SK-N-SH (cell line): ENCODE measurements around the gene MEA1. TPM values are rescaled to one million over a fixed set of nuclear protein-coding genes. Genes with fewer than 3 reads are reported as not detected.

Experiments
- CTCF ChIA-PET: fragments of 300-600, 350-600 bp; formaldehyde crosslinking; extraction: SDS; loops from one replicate; lab custom pipeline; 2021; lab: Yijun Ruan, JAX
- POLR2A ChIA-PET: fragments of 350-600 bp; sonication (Branson Sonifier 250); formaldehyde crosslinking; extraction: SDS; loops from one replicate; lab custom pipeline; 2020; ENCODE audit warnings: antibody characterized with exemption, inconsistent platforms; lab: Yijun Ruan, JAX
- DNase-seq: peaks from one replicate; pipeline ENCODE4 v3.0.0; 2012
- H2AFZ ChIP-seq: fragments of 200-600 bp; sonication (generic); 2 replicates; pipeline ENCODE4 v1.8.1; 2016; ENCODE audit warnings: antibody characterized with exemption, mild to moderate bottlenecking, low read depth
- H3F3A ChIP-seq: fragments of 200-600 bp; sonication (generic); replicated peaks from 2 replicates; pipeline ENCODE3; 2016; ENCODE audit warnings: antibody characterized with exemption, mild to moderate bottlenecking; ENCODE audit not compliant: insufficient read depth
- H3K27ac ChIP-seq, 2 experiments: fragments of 200-500 bp in 1 of 2; fragments of 200-600 bp in 1 of 2; sonication (Bioruptor generic) in 1 of 2; sonication (generic), shearing (Covaris generic) in 1 of 2; 2 replicates each; pipeline versions ENCODE4 v1.5.1 to v1.6.1; 2014 to 2016; ENCODE audit warnings: low read depth in 2 of 2, inconsistent platforms in 1 of 2, low read length in 1 of 2, mild to moderate bottlenecking in 1 of 2, mixed read lengths in 1 of 2
- H3K27me3 ChIP-seq: fragments of 200-600 bp; sonication (generic), shearing (Covaris generic); 2 replicates; pipeline ENCODE4 v1.6.1; 2016; ENCODE audit warnings: mixed run types; ENCODE audit not compliant: insufficient read depth
- H3K36me3 ChIP-seq, 2 experiments: fragments of 200-500 bp in 1 of 2; fragments of 200-600 bp in 1 of 2; sonication (Bioruptor generic) in 1 of 2; sonication (generic) in 1 of 2; replicated peaks in 1 of 2; 2 replicates each; pipeline versions ENCODE3 to v1.5.1; 2014 to 2016; ENCODE audit warnings: low read length in 1 of 2, mild to moderate bottlenecking in 1 of 2; ENCODE audit not compliant: insufficient read depth in 2 of 2, control insufficient read depth in 1 of 2
- H3K4me1 ChIP-seq, 2 experiments: fragments of 200-500 bp in 1 of 2; fragments of 200-600 bp in 1 of 2; sonication (Bioruptor generic) in 1 of 2; sonication (generic), shearing (Covaris generic) in 1 of 2; 2 replicates each; pipeline versions ENCODE4 v1.5.1 to v1.6.1; 2014 to 2016; ENCODE audit warnings: low read depth in 1 of 2, low read length in 1 of 2, mixed run types in 1 of 2; ENCODE audit not compliant: insufficient read depth in 2 of 2, control insufficient read depth in 1 of 2
- H3K4me2 ChIP-seq: fragments of 200-600 bp; sonication (generic), shearing (Covaris generic); 2 replicates; pipeline ENCODE4 v1.6.1; 2017; ENCODE audit warnings: mixed run types
- H3K4me3 ChIP-seq, 2 experiments: fragments of 200-500 bp in 1 of 2; fragments of 200-600 bp in 1 of 2; sonication (Bioruptor generic) in 1 of 2; sonication (generic), shearing (Covaris generic) in 1 of 2; 2 replicates each; pipeline versions ENCODE4 v1.5.1 to v1.8.1; 2014 to 2016; ENCODE audit warnings: low read depth in 2 of 2, inconsistent platforms in 1 of 2, low read length in 1 of 2, mild to moderate bottlenecking in 1 of 2, mixed read lengths in 1 of 2, moderate library complexity in 1 of 2
- H3K79me2 ChIP-seq: fragments of 200-600 bp; sonication (generic); 2 replicates; pipeline ENCODE4 v1.8.1; 2017; ENCODE audit warnings: mild to moderate bottlenecking; ENCODE audit not compliant: insufficient read depth
- H3K9ac ChIP-seq: fragments of 200-600 bp; sonication (generic); 2 replicates; pipeline ENCODE4 v1.6.1; 2017; ENCODE audit warnings: mixed run types
- H3K9me2 ChIP-seq: fragments of 200-600 bp; sonication (generic); 2 replicates; pipeline ENCODE4 v1.6.1; 2017; ENCODE audit warnings: mixed run types
- H3K9me3 ChIP-seq: fragments of 200-600 bp; sonication (generic); 2 replicates; pipeline ENCODE4 v1.6.1; 2017; ENCODE audit warnings: mixed run types, mild to moderate bottlenecking, moderate library complexity
- H4K20me1 ChIP-seq: fragments of 200-600 bp; sonication (generic); 2 replicates; pipeline ENCODE4 v1.6.1; 2017; ENCODE audit warnings: mild to moderate bottlenecking, mixed run types; ENCODE audit not compliant: insufficient read depth
- CTCF ChIP-seq: fragments of 200-600 bp; sonication (generic); IDR thresholded peaks from 2 replicates; pipeline ENCODE4 v1.6.1; 2017; ENCODE audit warnings: antibody characterized with exemption, mild to moderate bottlenecking, moderate library complexity
- FOSL2 ChIP-seq: IDR thresholded peaks from 2 replicates; pipeline ENCODE4 v1.4.0; 2012; ENCODE audit warnings: low read depth, mild to moderate bottlenecking, moderate library complexity, borderline replicate concordance
- FOXJ3 ChIP-seq: sonication (generic); formaldehyde crosslinking; IDR thresholded peaks from 2 replicates; pipeline ENCODE4 v1.5.1; 2020; ENCODE audit warnings: mild to moderate bottlenecking, missing genetic modification reagents
- JUND ChIP-seq: IDR thresholded peaks from 2 replicates; pipeline ENCODE4 v1.4.0; 2012
- NFIC ChIP-seq: IDR thresholded peaks from 2 replicates; pipeline ENCODE4 v1.4.0; 2012; ENCODE audit warnings: borderline replicate concordance
- NRF1 ChIP-seq: IDR thresholded peaks from 2 replicates; pipeline ENCODE4 v1.6.1; 2012; ENCODE audit warnings: low read depth, mild to moderate bottlenecking, low read length
- POLR2AphosphoS5 ChIP-seq: IDR thresholded peaks from 2 replicates; pipeline ENCODE4 v1.6.1; 2012; ENCODE audit warnings: low read depth, low read length
- RAD21 ChIP-seq: IDR thresholded peaks from 2 replicates; pipeline ENCODE4 v1.6.1; 2012; ENCODE audit warnings: mild to moderate bottlenecking, low read length
- RCOR1 ChIP-seq: fragments of 150-350 bp; IDR thresholded peaks from 2 replicates; pipeline ENCODE4 v1.6.1; 2017; ENCODE audit warnings: antibody characterized with exemption, low read length
- REST ChIP-seq: IDR thresholded peaks from 2 replicates; pipeline ENCODE4 v1.6.1; 2012; ENCODE audit warnings: mild to moderate bottlenecking, low read depth, low read length, moderate library complexity
- SMC3 ChIP-seq: IDR thresholded peaks from 2 replicates; pipeline ENCODE4 v1.6.1; 2012; ENCODE audit warnings: low read depth, low read length, improper control_type of control experiment
- TAF1 ChIP-seq: IDR thresholded peaks from 2 replicates; pipeline ENCODE4 v1.6.1; 2012; ENCODE audit warnings: low read depth, mild to moderate bottlenecking, low read length, moderate library complexity, borderline replicate concordance
- USF1 ChIP-seq: IDR thresholded peaks from 2 replicates; pipeline ENCODE4 v1.4.0; 2012; ENCODE audit warnings: low read depth, borderline replicate concordance
- YY1 ChIP-seq: IDR thresholded peaks from 2 replicates; pipeline ENCODE4 v1.4.0; 2012; ENCODE audit warnings: low read depth, mild to moderate bottlenecking
- WGBS: methylation state at CpG from one replicate; pipeline ENCODE4 v1.1.6; 2017; ENCODE audit warnings: low lambda C conversion rate; 5-methylcytosine and 5-hydroxymethylcytosine counted together
- polyA plus RNA-seq, 3 experiments: library from polyadenylated mRNA; depleted of rRNA; stranded (reverse); fragments of >200 nt; gene quantifications; 2 replicates each; pipeline ENCODE4 v1.2.3, GENCODE V29; 2012
- TF ChIP-seq, protein P1 (sequence below): IDR thresholded peaks from 2 replicates; pipeline ENCODE4 v1.4.0; 2012; ENCODE audit warnings: low read depth, borderline replicate concordance

MEA1 gene
- polyA plus RNA-seq, 1 of the 3 experiments (the other 2 are of a cell fraction): 171 TPM

DNA sequence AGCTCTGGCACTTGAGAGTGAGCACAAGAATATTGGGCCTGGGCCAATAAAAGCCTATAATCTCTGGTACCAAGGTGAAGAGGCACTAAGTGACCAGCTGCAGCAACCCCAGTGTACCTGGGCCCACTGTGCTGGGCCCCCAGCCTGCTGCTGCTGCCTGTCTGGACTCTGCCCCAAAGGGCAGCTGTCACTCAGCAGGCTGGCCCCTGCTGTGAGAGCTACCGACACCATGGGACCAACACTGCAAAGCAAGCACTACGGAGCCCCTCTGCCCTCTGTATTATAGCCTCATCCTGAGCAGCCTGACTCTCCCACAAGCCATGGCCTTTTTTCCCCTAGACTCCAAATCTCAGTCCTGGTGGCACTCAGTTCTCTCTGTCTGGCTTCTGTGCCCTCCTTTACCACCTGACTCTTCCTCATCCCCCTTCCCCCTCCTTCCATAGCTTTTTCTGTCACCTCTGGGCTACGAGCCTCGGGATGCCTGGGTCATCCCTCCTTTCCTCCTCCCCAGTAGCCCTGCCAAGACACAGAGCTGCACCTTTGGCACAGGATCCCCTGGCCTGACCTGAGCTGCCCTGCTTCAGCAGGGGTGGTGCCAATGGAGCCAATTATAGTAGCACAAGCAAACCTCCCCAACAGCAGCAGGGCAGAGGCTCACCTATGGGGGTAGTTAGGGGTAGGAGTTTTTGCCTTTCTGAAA lies 21.9 kb upstream of the MEA1 start:
- Histone ChIP-seq H4K20me1 (no peaks in the 10 kb centered on the region), H3F3A (peaks cover 26% of the 10 kb centered on the region), H3K9me3 (no peaks in the 10 kb centered on the region), H3K4me2 (no peak overlapping the region), H3K27me3 (no peaks in the 10 kb centered on the region), H3K9ac (no peak overlapping the region), H3K36me3 (peaks cover 36 to 43% of the 10 kb centered on the region in 2 experiments), H3K27ac (no peak overlapping the region; a peak in 1 of 4 replicates), H3K4me1 (no peaks in the 10 kb centered on the region)
- ChIA-PET CTCF (interaction anchor here (0.8 to 1.0 kb wide), 3 partner anchors 18 to 107 kb away, joined by 3 read pairs; partner anchors contain the start of genes CUL7 and GNMT), POLR2A (interaction anchor here (1.1 to 2.0 kb wide), 3 partner anchors 15 to 106 kb away, joined by 3 to 4 read pairs (median 3); partner anchors contain the start of genes CNPY3 and RRP36)
- 79% methylated on average over 4 of the region's 4 CpGs for WGBS
- DNase-seq: no peak
- TF ChIP-seq POLR2AphosphoS5 (no peak), NFIC (no peak), USF1 (no peak), RCOR1 (no peak), JUND (no peak), RAD21 (no peak), YY1 (no peak), CTCF (no peak), FOSL2 (no peak)
- TF ChIP-seq, protein P1, sequence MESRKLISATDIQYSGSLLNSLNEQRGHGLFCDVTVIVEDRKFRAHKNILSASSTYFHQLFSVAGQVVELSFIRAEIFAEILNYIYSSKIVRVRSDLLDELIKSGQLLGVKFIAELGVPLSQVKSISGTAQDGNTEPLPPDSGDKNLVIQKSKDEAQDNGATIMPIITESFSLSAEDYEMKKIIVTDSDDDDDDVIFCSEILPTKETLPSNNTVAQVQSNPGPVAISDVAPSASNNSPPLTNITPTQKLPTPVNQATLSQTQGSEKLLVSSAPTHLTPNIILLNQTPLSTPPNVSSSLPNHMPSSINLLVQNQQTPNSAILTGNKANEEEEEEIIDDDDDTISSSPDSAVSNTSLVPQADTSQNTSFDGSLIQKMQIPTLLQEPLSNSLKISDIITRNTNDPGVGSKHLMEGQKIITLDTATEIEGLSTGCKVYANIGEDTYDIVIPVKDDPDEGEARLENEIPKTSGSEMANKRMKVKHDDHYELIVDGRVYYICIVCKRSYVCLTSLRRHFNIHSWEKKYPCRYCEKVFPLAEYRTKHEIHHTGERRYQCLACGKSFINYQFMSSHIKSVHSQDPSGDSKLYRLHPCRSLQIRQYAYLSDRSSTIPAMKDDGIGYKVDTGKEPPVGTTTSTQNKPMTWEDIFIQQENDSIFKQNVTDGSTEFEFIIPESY: no peak
- TF ChIP-seq, all 33 proteins: peak for 0
- H3K79me2 ChIP-seq: no peaks in the 10 kb centered on the region
- no peak overlapping the region for H3K4me3 ChIP-seq
- H3K9me2 ChIP-seq: no peaks in the 10 kb centered on the region
- H2AFZ ChIP-seq: no peak overlapping the region

- Histone ChIP-seq H3K79me2 (no peaks in the 10 kb centered on the region), H3F3A (peaks cover 26% of the 10 kb centered on the region), H4K20me1 (no peaks in the 10 kb centered on the region), H3K36me3 (peaks cover 42 to 43% of the 10 kb centered on the region in 2 experiments), H3K27me3 (no peaks in the 10 kb centered on the region), H2AFZ (no peak overlapping the region), H3K9me3 (no peaks in the 10 kb centered on the region), H3K9me2 (no peaks in the 10 kb centered on the region), H3K4me3 (no peak overlapping the region), H3K9ac (no peak overlapping the region), H3K4me1 (no peaks in the 10 kb centered on the region), H3K4me2 (no peak overlapping the region), H3K27ac (no peak overlapping the region)
- DNase-seq: no peak
- 100% methylated on average over 2 of the region's 2 CpGs for WGBS
- ChIA-PET CTCF (interaction anchor here (1.0 kb wide), 1 partner anchor 11 kb away, joined by 3 read pairs; no protein-coding TSS in a partner anchor), POLR2A (interaction anchor here (1.0 to 1.5 kb wide), 2 partner anchors 20 kb away, joined by 4 to 5 read pairs; partner anchors contain the start of gene CUL7)
- no peak for TF ChIP-seq REST
- no peak for TF ChIP-seq FOXJ3 (CRISPR knock-in tag)
- TF ChIP-seq, protein P1: no peak
- no peak for TF ChIP-seq NRF1
- TF ChIP-seq SMC3: no peak
- TF ChIP-seq TAF1: no peak
Observed at GRCh38 chr6:43034190-43034525, 20.4 kb upstream of the MEA1 start.
